Measurements from ENCODE around the gene MIER1. TPM values are rescaled to one million over a fixed set of nuclear protein-coding genes. Genes with fewer than 3 reads are reported as not detected.

Gene MIER1
- total and polyA plus RNA-seq, 2 donors, result 26.7 to 42.7 TPM

- Histone ChIP-seq H3K27me3 (ENCODE audit: control insufficient read depth in 2 of 2, insufficient read depth in 1 of 2, low read length in 1 of 2) (no peaks in the 10 kb centered on the region), H3K4me1 (ENCODE audit: control insufficient read depth in 2 of 2, insufficient read depth in 2 of 2, low read length in 2 of 2) (peaks cover 7 to 14% of the 10 kb centered on the region in 2 donors)
Measured at GRCh38 chr1:66930823-66931174, 6.0 kb downstream of the MIER1 start.

GRCh38 chr1:66931590-66931989 is 6.8 kb downstream of the MIER1 start:
- WGBS, result 8% methylated on average over 4 of the region's 4 CpGs
- no peaks in the 10 kb centered on the region for H3K36me3 ChIP-seq (ENCODE audit: control insufficient read depth in 2 of 2, insufficient read depth in 2 of 2, low read length in 1 of 2)
- H3K27ac ChIP-seq (ENCODE audit: low read depth in 1 of 2, low read length in 1 of 2), result peak overlapping the region; percentile 52 to 89
- H3K9me3 ChIP-seq (ENCODE audit: control insufficient read depth in 2 of 2, insufficient read depth in 1 of 2, low read length in 1 of 2), result no peaks in the 10 kb centered on the region
- H3K4me1 ChIP-seq (ENCODE audit: control insufficient read depth in 2 of 2, insufficient read depth in 2 of 2, low read length in 2 of 2), result peaks cover 5 to 10% of the 10 kb centered on the region in 2 donors
- peak in 1 of 9 donors; percentile 54 for DNase-seq (ENCODE audit: low read depth in 6 of 9, low spot score in 9 of 9)
- peak overlapping the region; percentile 81 to 95 for H3K4me3 ChIP-seq (ENCODE audit: low read length in 2 of 2)
- no peaks in the 10 kb centered on the region for H3K27me3 ChIP-seq (ENCODE audit: control insufficient read depth in 2 of 2, insufficient read depth in 1 of 2, low read length in 1 of 2)

More at GRCh38 chr1:66930823-66931174, 6.0 kb downstream of the MIER1 start:
- Histone ChIP-seq H3K36me3 (ENCODE audit: control insufficient read depth in 2 of 2, insufficient read depth in 2 of 2, low read length in 1 of 2) (no peaks in the 10 kb centered on the region), H3K27ac (ENCODE audit: low read depth in 1 of 2, low read length in 1 of 2) (peak overlapping the region; percentile 89 to 95), H3K9me3 (ENCODE audit: control insufficient read depth in 2 of 2, insufficient read depth in 1 of 2, low read length in 1 of 2) (no peaks in the 10 kb centered on the region), H3K4me3 (ENCODE audit: low read length in 2 of 2) (peak overlapping the region; percentile 81 to 95)
- under 1% methylated on average over 6 of the region's 6 CpGs for WGBS
- no peak for DNase-seq (ENCODE audit: low read depth in 6 of 9, low spot score in 9 of 9)

- no peaks in the 10 kb centered on the region for H3K36me3 ChIP-seq (ENCODE audit: control insufficient read depth in 2 of 2, insufficient read depth in 2 of 2, low read length in 1 of 2)
- H3K27me3 ChIP-seq (ENCODE audit: control insufficient read depth in 2 of 2, insufficient read depth in 1 of 2, low read length in 1 of 2), result no peaks in the 10 kb centered on the region
- H3K27ac ChIP-seq (ENCODE audit: low read depth in 1 of 2, low read length in 1 of 2), result no peak overlapping the region
- no peak overlapping the region for H3K4me3 ChIP-seq (ENCODE audit: low read length in 2 of 2)
- H3K9me3 ChIP-seq (ENCODE audit: control insufficient read depth in 2 of 2, insufficient read depth in 1 of 2, low read length in 1 of 2), result no peaks in the 10 kb centered on the region
- DNase-seq (ENCODE audit: low read depth in 6 of 9, low spot score in 9 of 9), result no peak
- H3K4me1 ChIP-seq (ENCODE audit: control insufficient read depth in 2 of 2, insufficient read depth in 2 of 2, low read length in 2 of 2), result peaks cover 5 to 10% of the 10 kb centered on the region in 2 donors
- WGBS, result 52% methylated on average over 2 of the region's 2 CpGs
Measured at GRCh38 chr1:66932291-66932690, 7.5 kb downstream of the MIER1 start.

- Histone ChIP-seq H3K27ac (ENCODE audit: low read depth in 1 of 2, low read length in 1 of 2) (peak overlapping the region in 1 of 2 donors; percentile 72), H3K9me3 (ENCODE audit: control insufficient read depth in 2 of 2, insufficient read depth in 1 of 2, low read length in 1 of 2) (no peaks in the 10 kb centered on the region), H3K4me1 (ENCODE audit: control insufficient read depth in 2 of 2, insufficient read depth in 2 of 2, low read length in 2 of 2) (peaks cover 5 to 10% of the 10 kb centered on the region in 2 donors), H3K36me3 (ENCODE audit: control insufficient read depth in 2 of 2, insufficient read depth in 2 of 2, low read length in 1 of 2) (no peaks in the 10 kb centered on the region), H3K4me3 (ENCODE audit: low read length in 2 of 2) (peak overlapping the region; percentile 14 to 18), H3K27me3 (ENCODE audit: control insufficient read depth in 2 of 2, insufficient read depth in 1 of 2, low read length in 1 of 2) (no peaks in the 10 kb centered on the region)
- 60% methylated on average over 7 of the region's 7 CpGs for WGBS
- peak in 1 of 9 donors; percentile 57 for DNase-seq (ENCODE audit: low read depth in 6 of 9, low spot score in 9 of 9)
Measured at GRCh38 chr1:66933887-66934700, 9.3 kb downstream of the MIER1 start.

GRCh38 chr1:66937529-66938234 is 12.9 kb downstream of the MIER1 start:
- no peak for DNase-seq (ENCODE audit: low read depth in 6 of 9, low spot score in 9 of 9)
- peaks cover 0 to 17% of the 10 kb centered on the region in 2 donors for H3K36me3 ChIP-seq (ENCODE audit: control insufficient read depth in 2 of 2, insufficient read depth in 2 of 2, low read length in 1 of 2)
- H3K4me3 ChIP-seq (ENCODE audit: low read length in 2 of 2), result no peak overlapping the region
- no peaks in the 10 kb centered on the region for H3K27me3 ChIP-seq (ENCODE audit: control insufficient read depth in 2 of 2, insufficient read depth in 1 of 2, low read length in 1 of 2)
- H3K4me1 ChIP-seq (ENCODE audit: control insufficient read depth in 2 of 2, insufficient read depth in 2 of 2, low read length in 2 of 2), result peaks cover 4 to 5% of the 10 kb centered on the region in 2 donors
- WGBS, result 0% methylated on average over 1 of the region's 1 CpG
- no peak overlapping the region for H3K27ac ChIP-seq (ENCODE audit: low read depth in 1 of 2, low read length in 1 of 2)
- no peaks in the 10 kb centered on the region for H3K9me3 ChIP-seq (ENCODE audit: control insufficient read depth in 2 of 2, insufficient read depth in 1 of 2, low read length in 1 of 2)

GRCh38 chr1:66938613-66939012 is 13.8 kb downstream of the MIER1 start:
- H3K27ac ChIP-seq (ENCODE audit: low read depth in 1 of 2, low read length in 1 of 2), result no peak overlapping the region

GRCh38 chr1:66940981-66941380 is 16.2 kb downstream of the MIER1 start:
- Histone ChIP-seq H3K4me3 (ENCODE audit: low read length in 2 of 2) (no peak overlapping the region), H3K4me1 (ENCODE audit: control insufficient read depth in 2 of 2, insufficient read depth in 2 of 2, low read length in 2 of 2) (no peaks in the 10 kb centered on the region), H3K9me3 (ENCODE audit: control insufficient read depth in 2 of 2, insufficient read depth in 1 of 2, low read length in 1 of 2) (no peaks in the 10 kb centered on the region), H3K27ac (ENCODE audit: low read depth in 1 of 2, low read length in 1 of 2) (no peak overlapping the region), H3K27me3 (ENCODE audit: control insufficient read depth in 2 of 2, insufficient read depth in 1 of 2, low read length in 1 of 2) (no peaks in the 10 kb centered on the region), H3K36me3 (ENCODE audit: control insufficient read depth in 2 of 2, insufficient read depth in 2 of 2, low read length in 1 of 2) (peaks cover 5 to 36% of the 10 kb centered on the region in 2 donors)
- WGBS, result 95% methylated on average over 1 of the region's 1 CpG
- no peak for DNase-seq (ENCODE audit: low read depth in 6 of 9, low spot score in 9 of 9)

More at GRCh38 chr1:66938613-66939012, 13.8 kb downstream of the MIER1 start:
- no peak for DNase-seq (ENCODE audit: low read depth in 6 of 9, low spot score in 9 of 9)
- Histone ChIP-seq H3K4me3 (ENCODE audit: low read length in 2 of 2) (no peak overlapping the region), H3K36me3 (ENCODE audit: control insufficient read depth in 2 of 2, insufficient read depth in 2 of 2, low read length in 1 of 2) (peaks cover 0 to 22% of the 10 kb centered on the region in 2 donors), H3K27me3 (ENCODE audit: control insufficient read depth in 2 of 2, insufficient read depth in 1 of 2, low read length in 1 of 2) (no peaks in the 10 kb centered on the region), H3K9me3 (ENCODE audit: control insufficient read depth in 2 of 2, insufficient read depth in 1 of 2, low read length in 1 of 2) (no peaks in the 10 kb centered on the region), H3K4me1 (ENCODE audit: control insufficient read depth in 2 of 2, insufficient read depth in 2 of 2, low read length in 2 of 2) (peaks cover 4 to 5% of the 10 kb centered on the region in 2 donors)

- H3K4me3 ChIP-seq (ENCODE audit: low read length in 2 of 2), result no peak overlapping the region
- H3K27ac ChIP-seq (ENCODE audit: low read depth in 1 of 2, low read length in 1 of 2), result no peak overlapping the region
- H3K27me3 ChIP-seq (ENCODE audit: control insufficient read depth in 2 of 2, insufficient read depth in 1 of 2, low read length in 1 of 2), result no peaks in the 10 kb centered on the region
- 97% methylated on average over 5 of the region's 5 CpGs for WGBS
- no peak for DNase-seq (ENCODE audit: low read depth in 6 of 9, low spot score in 9 of 9)
- peaks cover 10 to 56% of the 10 kb centered on the region in 2 donors for H3K36me3 ChIP-seq (ENCODE audit: control insufficient read depth in 2 of 2, insufficient read depth in 2 of 2, low read length in 1 of 2)
- no peaks in the 10 kb centered on the region for H3K9me3 ChIP-seq (ENCODE audit: control insufficient read depth in 2 of 2, insufficient read depth in 1 of 2, low read length in 1 of 2)
- no peaks in the 10 kb centered on the region for H3K4me1 ChIP-seq (ENCODE audit: control insufficient read depth in 2 of 2, insufficient read depth in 2 of 2, low read length in 2 of 2)
Measured at GRCh38 chr1:66943361-66943969, 18.7 kb downstream of the MIER1 start.
